Measurements from ENCODE around the gene PHRF1. TPM values are rescaled to one million over a fixed set of nuclear protein-coding genes. Genes with fewer than 3 reads are reported as not detected.

The PHRF1 gene
- polyA plus RNA-seq, 2 donors, result 13.7 to 28.4 TPM

DNA sequence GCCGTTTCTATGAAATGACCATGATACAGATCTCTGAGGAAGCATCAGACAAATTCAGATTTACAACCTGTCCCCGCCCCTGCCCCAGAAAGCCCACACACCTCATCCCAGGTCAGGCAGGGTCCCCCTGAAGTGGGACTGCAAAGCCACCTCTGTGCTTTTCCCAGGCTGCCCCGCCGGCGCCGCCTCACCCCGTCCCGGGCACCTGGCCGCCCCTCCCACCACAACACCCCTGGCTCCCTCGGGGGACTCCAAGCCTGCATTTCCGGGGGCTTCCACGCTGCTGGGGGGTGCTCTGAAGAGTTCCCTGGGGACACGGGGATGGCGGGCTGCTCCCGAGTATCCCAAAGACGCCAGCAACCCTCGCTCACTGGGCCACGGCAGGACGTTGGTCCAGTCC is 84.0 kb downstream of the PHRF1 start:
- H3K9me3 ChIP-seq (ENCODE audit: control insufficient read depth in 2 of 2, insufficient read depth in 1 of 2, low read depth in 1 of 2, low read length in 1 of 2), result no peaks in the 10 kb centered on the region
- no peaks in the 10 kb centered on the region for H3K4me1 ChIP-seq (ENCODE audit: control insufficient read depth in 2 of 2, insufficient read depth in 2 of 2, low read length in 1 of 2)
- no peak overlapping the region for H3K27ac ChIP-seq (ENCODE audit: low read depth in 2 of 2, low read length in 1 of 2)
- H3K36me3 ChIP-seq (ENCODE audit: control insufficient read depth in 2 of 2, insufficient read depth in 2 of 2, low read length in 1 of 2), result peaks cover 0 to 30% of the 10 kb centered on the region in 2 donors
- H3K4me3 ChIP-seq (ENCODE audit: low read depth in 1 of 2, low read length in 2 of 2), result no peak overlapping the region
- H3K27me3 ChIP-seq (ENCODE audit: control insufficient read depth in 1 of 2, insufficient read depth in 2 of 2, low read length in 2 of 2), result no peaks in the 10 kb centered on the region
- 88 to 90% methylated on average over 19 of the region's 19 CpGs for WGBS, 2 donors

DNA sequence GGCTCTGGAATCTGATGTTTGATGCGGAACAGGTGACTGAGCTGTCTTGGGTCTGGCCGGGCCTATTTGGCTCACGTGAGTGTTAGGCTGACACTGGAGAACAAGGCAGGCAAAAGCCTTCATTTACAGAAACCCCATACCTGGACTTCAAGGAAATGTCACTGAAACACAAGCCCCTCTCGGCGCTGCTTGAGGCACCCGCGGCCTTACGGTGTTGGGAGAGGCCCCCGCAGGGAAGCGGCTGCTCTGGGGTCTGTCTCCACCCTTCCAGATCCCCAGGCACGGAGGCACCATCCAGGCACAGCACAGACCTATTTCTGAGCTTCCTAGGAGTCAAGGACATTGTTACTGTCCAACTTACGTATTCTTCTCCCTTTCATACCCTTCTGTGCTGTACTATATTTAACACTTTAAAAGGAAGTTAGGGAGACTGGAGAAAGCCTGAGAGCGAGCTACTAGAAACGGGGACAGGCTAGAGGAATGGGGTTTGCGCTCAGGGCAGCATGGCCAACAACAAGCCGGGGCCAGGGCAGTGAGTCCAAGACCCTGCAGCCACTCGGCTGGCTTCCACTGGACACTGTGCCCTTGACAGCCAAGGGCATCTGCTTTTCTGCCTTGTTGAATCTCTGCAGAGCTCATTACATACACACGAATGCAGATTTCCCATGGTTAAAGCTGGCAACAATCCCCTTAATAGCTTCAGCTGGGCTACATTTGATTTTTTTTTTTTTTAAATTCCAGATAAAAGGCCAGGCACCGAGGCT is 84.6 kb downstream of the PHRF1 start:
- Histone ChIP-seq H3K36me3 (ENCODE audit: control insufficient read depth in 2 of 2, insufficient read depth in 2 of 2, low read length in 1 of 2) (peaks cover 0 to 31% of the 10 kb centered on the region in 2 donors), H3K4me1 (ENCODE audit: control insufficient read depth in 2 of 2, insufficient read depth in 2 of 2, low read length in 1 of 2) (peaks cover 3 to 4% of the 10 kb centered on the region in 2 donors), H3K27me3 (ENCODE audit: control insufficient read depth in 1 of 2, insufficient read depth in 2 of 2, low read length in 2 of 2) (no peaks in the 10 kb centered on the region), H3K4me3 (ENCODE audit: low read depth in 1 of 2, low read length in 2 of 2) (no peak overlapping the region), H3K27ac (ENCODE audit: low read depth in 2 of 2, low read length in 1 of 2) (no peak overlapping the region), H3K9me3 (ENCODE audit: control insufficient read depth in 2 of 2, insufficient read depth in 1 of 2, low read depth in 1 of 2, low read length in 1 of 2) (no peaks in the 10 kb centered on the region)
- WGBS, 2 donors, result 93 to 94% methylated on average over 19 of the region's 19 CpGs

Other genes starting within 250 kb of the PHRF1 start
- gene B4GALNT4, start 207.0 kb upstream of the PHRF1 start, polyA plus RNA-seq, result 1 to 10 TPM; 5.0 to 5.2 TPM
- gene PKP3, start 182.3 kb upstream of the PHRF1 start, polyA plus RNA-seq, result 100 to 1,000 TPM; 332 to 353 TPM
- gene SIGIRR, start 161.5 kb upstream of the PHRF1 start, polyA plus RNA-seq, result 10 to 100 TPM; 25.4 to 41.7 TPM
- 10 to 100 TPM; 18.1 to 40.4 TPM for gene ANO9, start 134.5 kb upstream of the PHRF1 start, polyA plus RNA-seq
- gene PTDSS2, start 126.2 kb upstream of the PHRF1 start, polyA plus RNA-seq, result 10 to 100 TPM; 12.4 to 20.5 TPM
- 100 to 1,000 TPM; 106 to 219 TPM for gene RNH1, start 69.2 kb upstream of the PHRF1 start, polyA plus RNA-seq
- 100 to 1,000 TPM; 163 to 257 TPM for gene HRAS, start 40.9 kb upstream of the PHRF1 start, polyA plus RNA-seq
- gene LRRC56, start 38.9 kb upstream of the PHRF1 start, polyA plus RNA-seq, result 1 to 10 TPM; 1.7 to 4.0 TPM
- gene LMNTD2, start 15.7 kb upstream of the PHRF1 start, polyA plus RNA-seq, result 1 to 10 TPM; 2.9 to 6.9 TPM
- gene RASSF7, start 15.5 kb upstream of the PHRF1 start, polyA plus RNA-seq, result 10 to 100 TPM; 46.6 to 82.4 TPM
- 10 to 100 TPM; 17.0 to 30.1 TPM for gene IRF7, start 39.5 kb downstream of the PHRF1 start, polyA plus RNA-seq
- under 1 TPM; 0.02 to 0.08 TPM for gene CDHR5, start 48.5 kb downstream of the PHRF1 start, polyA plus RNA-seq
- not detected for gene SCT, start 50.7 kb downstream of the PHRF1 start, polyA plus RNA-seq
- gene DRD4, start 60.8 kb downstream of the PHRF1 start, polyA plus RNA-seq, result under 1 TPM; 0.18 to 0.39 TPM
- gene DEAF1, start 118.8 kb downstream of the PHRF1 start, polyA plus RNA-seq, result 10 to 100 TPM; 20.3 to 42.4 TPM
- gene TMEM80, start 119.3 kb downstream of the PHRF1 start, polyA plus RNA-seq, result 10 to 100 TPM; 25.0 to 53.9 TPM
- gene EPS8L2, start 129.8 kb downstream of the PHRF1 start, polyA plus RNA-seq, result 100 to 1,000 TPM; 254 to 440 TPM
- 100 to 1,000 TPM; 228 to 278 TPM for gene TALDO1, start 171.0 kb downstream of the PHRF1 start, polyA plus RNA-seq
- gene GATD1, start 201.0 kb downstream of the PHRF1 start, polyA plus RNA-seq, result 10 to 100 TPM; 23.1 to 49.2 TPM
- gene CEND1, start 213.6 kb downstream of the PHRF1 start, polyA plus RNA-seq, result under 1 TPM; 0.10 to 0.12 TPM
- 10 to 100 TPM; 10.2 TPM for gene SLC25A22, start 221.8 kb downstream of the PHRF1 start, polyA plus RNA-seq
- gene PIDD1, start 228.8 kb downstream of the PHRF1 start, polyA plus RNA-seq, result 10 to 100 TPM; 11.3 to 27.8 TPM
- gene RPLP2, start 233.5 kb downstream of the PHRF1 start, polyA plus RNA-seq, result 1,000 to 10,000 TPM; 1,061 to 1,474 TPM
- gene PNPLA2, start 242.4 kb downstream of the PHRF1 start, polyA plus RNA-seq, result 10 to 100 TPM; 51.7 to 53.2 TPM

Data from esophagus (tissue), 2 donors.